KOPT-K1 (cell line): ENCODE results near the gene LRRC45.

Experiments
- H3K27ac ChIP-seq: fragments of 200-600 bp; sonication (generic); 2 replicates; pipeline ENCODE4 v1.5.1; 2016; ENCODE audit warnings: antibody characterized with exemption, mild to moderate bottlenecking, low read depth, low read length; ENCODE audit not compliant: poor library complexity, severe bottlenecking
- H3K36me3 ChIP-seq: fragments of 200-600 bp; sonication (generic); 2 replicates; pipeline ENCODE4 v1.5.1; 2017; ENCODE audit warnings: antibody characterized with exemption, mild to moderate bottlenecking, low read length, moderate library complexity; ENCODE audit not compliant: insufficient read depth
- H3K9me3 ChIP-seq: fragments of 200-600 bp; sonication (generic); 2 replicates; pipeline ENCODE4 v1.5.1; 2017; ENCODE audit warnings: antibody characterized with exemption, low read length, mild to moderate bottlenecking; ENCODE audit not compliant: insufficient read depth, poor library complexity, severe bottlenecking

Gene LRRC45

GRCh38 chr17:82061047-82061925, 38.2 kb downstream of the LRRC45 start:
- no peaks in the 10 kb centered on the region for H3K9me3 ChIP-seq
- no peak overlapping the region for H3K27ac ChIP-seq
- H3K36me3 ChIP-seq: peaks cover 80% of the 10 kb centered on the region

GRCh38 chr17:82062076-82062983, 39.2 kb downstream of the LRRC45 start:
- Histone ChIP-seq H3K36me3 (peaks cover 70% of the 10 kb centered on the region), H3K9me3 (no peaks in the 10 kb centered on the region), H3K27ac (no peak overlapping the region)

- H3K9me3 ChIP-seq: no peaks in the 10 kb centered on the region
- H3K27ac ChIP-seq: no peak overlapping the region
- H3K36me3 ChIP-seq: peaks cover 63% of the 10 kb centered on the region
These were observed 39.9 kb downstream of the LRRC45 start for GRCh38 chr17:82062984-82063368.

DNA sequence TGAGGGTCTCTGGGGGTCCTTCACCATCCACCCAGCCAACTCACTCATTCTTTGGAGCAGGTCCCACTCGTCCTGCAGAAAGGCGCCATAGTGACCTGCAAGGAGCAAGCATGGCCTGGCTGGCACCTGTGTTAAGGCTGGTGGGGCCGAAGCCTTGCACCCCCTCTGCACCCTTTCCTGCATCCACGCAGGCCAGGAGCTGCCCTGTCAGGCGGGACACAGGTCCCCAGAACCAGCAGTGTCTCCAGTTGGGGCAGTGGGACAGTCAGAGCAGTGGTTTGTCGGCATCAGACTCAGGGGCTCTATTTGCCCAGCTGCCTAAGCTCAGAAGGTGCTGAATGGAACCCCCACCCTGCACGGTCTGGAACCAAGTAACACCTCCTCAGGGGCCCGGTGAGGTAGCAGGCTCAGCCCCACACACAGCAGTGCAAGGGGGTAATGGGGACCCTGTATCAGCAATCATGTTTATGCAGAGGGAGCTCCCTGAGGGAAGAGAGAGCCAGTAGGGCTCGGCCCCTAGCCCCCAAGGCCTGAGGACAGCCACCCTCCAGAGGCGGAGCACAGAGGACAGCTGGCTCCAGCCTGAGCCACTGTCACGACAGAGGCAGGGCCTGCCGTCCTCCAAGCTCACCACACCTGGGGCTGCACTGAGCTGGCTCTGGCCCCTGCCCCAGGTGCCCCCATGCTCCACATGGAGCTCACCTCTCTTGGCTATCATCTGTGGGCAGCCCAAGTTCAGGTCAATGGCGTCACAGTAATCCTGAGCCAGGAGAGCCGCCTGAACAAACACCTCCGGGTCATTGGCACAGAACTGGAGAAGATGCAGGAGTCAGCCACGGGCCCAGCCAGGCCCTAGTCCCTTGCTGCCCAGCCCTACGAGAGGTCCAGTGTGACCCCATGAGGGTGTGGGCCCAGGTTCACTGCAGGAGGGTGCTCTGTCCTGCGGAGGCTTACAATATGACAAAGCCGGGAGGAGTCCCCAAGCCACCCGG, 40.6 kb downstream of the LRRC45 start:
- H3K9me3 ChIP-seq: no peaks in the 10 kb centered on the region
- no peak overlapping the region for H3K27ac ChIP-seq
- H3K36me3 ChIP-seq: peaks cover 56% of the 10 kb centered on the region

DNA sequence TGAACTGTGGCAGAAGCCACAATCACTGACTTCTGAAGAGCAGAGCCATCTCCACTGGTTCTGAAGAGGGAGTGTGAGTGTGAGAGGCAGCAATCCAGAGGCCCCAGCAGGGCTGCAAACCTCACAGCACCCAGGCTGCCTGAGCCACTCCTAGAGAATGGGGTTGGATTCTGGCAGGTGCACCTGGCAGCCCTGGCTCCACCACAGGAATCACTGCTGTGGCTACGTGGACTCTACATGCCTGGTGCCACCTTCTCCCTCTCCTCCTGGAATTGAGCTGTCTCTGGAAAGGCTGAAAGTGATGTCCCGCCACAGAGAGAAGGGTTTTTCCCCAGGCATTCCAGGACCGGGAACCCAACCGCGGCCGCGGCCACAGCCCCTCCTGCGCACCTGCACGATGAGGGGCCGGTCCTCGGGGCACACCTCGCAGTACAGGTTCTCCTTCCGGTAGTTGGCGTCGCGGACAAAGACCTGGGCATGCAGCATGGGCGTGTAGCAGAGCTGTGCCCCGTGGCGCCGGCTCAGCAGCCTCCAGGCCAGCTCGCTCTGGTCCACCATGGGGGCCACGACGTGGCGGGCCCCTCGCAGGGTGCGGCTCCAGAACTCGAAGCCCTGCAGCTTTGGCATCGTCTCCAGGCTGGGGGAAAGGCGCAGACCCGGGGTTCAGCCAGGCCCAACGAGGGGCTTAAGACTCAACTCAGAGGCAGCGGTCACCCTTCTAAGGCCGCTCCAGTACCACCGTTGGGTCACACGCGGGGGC, 41.5 kb downstream of the LRRC45 start:
- Histone ChIP-seq H3K36me3 (peaks cover 47% of the 10 kb centered on the region), H3K27ac (peak overlapping the region; percentile 72), H3K9me3 (no peaks in the 10 kb centered on the region)

GRCh38 chr17:82065193-82065637, 42.1 kb downstream of the LRRC45 start:
- Histone ChIP-seq H3K36me3 (peaks cover 41% of the 10 kb centered on the region), H3K27ac (peak overlapping the region; percentile 72), H3K9me3 (no peaks in the 10 kb centered on the region)

DNA sequence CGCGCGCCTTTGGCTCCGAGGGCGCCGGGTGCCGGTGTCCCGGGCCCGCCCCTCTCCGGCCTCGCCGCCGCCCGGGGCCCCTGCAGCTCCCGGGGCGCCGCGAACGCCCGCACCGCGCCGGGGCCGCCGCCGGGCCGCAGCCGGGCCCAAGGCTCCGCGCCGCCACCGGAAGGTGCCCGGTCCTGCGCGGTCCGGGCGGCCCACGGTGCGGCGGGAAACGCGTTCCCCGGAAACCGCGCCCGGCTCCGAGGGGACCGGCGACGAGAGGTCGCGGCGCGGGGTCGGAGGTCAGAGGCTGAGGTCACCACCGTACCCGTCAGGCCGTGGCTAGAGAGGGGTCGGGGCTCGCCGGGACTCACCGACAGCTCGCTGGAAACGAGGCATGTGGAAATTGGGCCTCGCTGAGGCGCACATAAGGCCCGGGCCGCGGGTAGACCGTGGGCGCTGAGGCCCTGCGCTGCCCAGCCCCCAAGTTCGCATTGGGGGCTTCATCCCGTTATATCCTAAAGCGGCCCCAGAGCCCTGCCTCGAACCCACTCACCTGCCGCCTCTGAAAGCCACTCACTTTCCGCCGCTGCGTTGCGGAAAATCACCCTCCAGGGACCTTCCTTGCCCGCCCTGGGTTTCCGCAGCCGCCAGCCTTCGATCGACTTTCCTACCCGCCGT, 42.7 kb downstream of the LRRC45 start, which contains the start of gene DUS1L:
Gene DUS1L, minus strand, starts transcription at position 167 of the 666 bp plus-strand sequence. CDS start 745 bp downstream, outside the sequence.
- Histone ChIP-seq H3K9me3 (no peaks in the 10 kb centered on the region), H3K36me3 (peaks cover 36% of the 10 kb centered on the region), H3K27ac (peak within 1 kb of the TSS; percentile 72)

GRCh38 chr17:82070611-82071010, 47.5 kb downstream of the LRRC45 start:
- Histone ChIP-seq H3K27ac (no peak overlapping the region), H3K9me3 (no peaks in the 10 kb centered on the region), H3K36me3 (no peaks in the 10 kb centered on the region)

GRCh38 chr17:82072827-82073226, 49.7 kb downstream of the LRRC45 start:
- Histone ChIP-seq H3K27ac (no peak overlapping the region), H3K36me3 (peaks cover 13% of the 10 kb centered on the region), H3K9me3 (no peaks in the 10 kb centered on the region)

DNA sequence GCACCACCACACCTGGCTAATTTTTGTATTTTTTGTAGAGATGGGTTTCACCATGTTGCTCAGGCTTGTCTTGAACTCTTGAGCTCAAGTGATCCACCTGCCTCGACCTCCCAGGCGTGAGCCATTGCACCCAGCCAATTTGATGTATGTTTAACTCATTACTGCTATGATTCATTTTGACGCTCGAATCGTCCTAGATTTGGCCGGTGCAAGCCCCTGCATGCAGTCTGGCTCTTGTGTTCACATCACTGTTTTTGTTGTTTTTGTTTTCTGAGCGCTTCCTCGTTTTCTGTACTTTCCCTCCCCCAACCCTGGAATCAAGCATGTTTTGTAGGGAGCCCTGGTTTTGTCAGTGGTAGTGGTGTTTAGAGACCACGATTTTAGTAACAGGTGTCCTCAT, 50.3 kb downstream of the LRRC45 start:
- Histone ChIP-seq H3K27ac (no peak overlapping the region), H3K36me3 (peaks cover 19% of the 10 kb centered on the region), H3K9me3 (no peaks in the 10 kb centered on the region)

GRCh38 chr17:82076018-82076784, 53.1 kb downstream of the LRRC45 start:
- no peak overlapping the region for H3K27ac ChIP-seq
- peaks cover 45% of the 10 kb centered on the region for H3K36me3 ChIP-seq

GRCh38 chr17:82076785-82077591, 53.9 kb downstream of the LRRC45 start:
- Histone ChIP-seq H3K36me3 (peaks cover 53% of the 10 kb centered on the region), H3K27ac (no peak overlapping the region), H3K9me3 (no peaks in the 10 kb centered on the region)

More at GRCh38 chr17:82076018-82076784, 53.1 kb downstream of the LRRC45 start:
- H3K9me3 ChIP-seq: no peaks in the 10 kb centered on the region
